ENCODE data around the gene PLCB3. TPM values are rescaled to one million over a fixed set of nuclear protein-coding genes. Genes with fewer than 3 reads are reported as not detected.

The PLCB3 gene
- total RNA-seq, 1 experiment from 2014 or later = 80.2 TPM

- no peak overlapping the region for H2BK20ac ChIP-seq (ENCODE audit: low read depth, low read length, poor library complexity, severe bottlenecking)
- no peak overlapping the region for H3K4me2 ChIP-seq (ENCODE audit: insufficient read depth, insufficient read length, low read length)
- H4K91ac ChIP-seq (ENCODE audit: insufficient read length, low read depth, low read length) = no peak overlapping the region
- no peak overlapping the region for H2BK120ac ChIP-seq (ENCODE audit: low read depth, low read length, poor library complexity, severe bottlenecking)
- H3K27ac ChIP-seq (ENCODE audit: insufficient read length, low read depth, low read length) = no peak overlapping the region
- H3K79me1 ChIP-seq (ENCODE audit: insufficient read depth, low read depth, low read length, poor library complexity, severe bottlenecking) = no peaks in the 10 kb centered on the region
- no peak for TF ChIP-seq CTCF (conservative IDR thresholded peaks at IDR 0.05)
- peaks cover 10% of the 10 kb centered on the region for H3K23me2 ChIP-seq (ENCODE audit: insufficient read length, low read depth, low read length, poor library complexity, severe bottlenecking)
- H2BK15ac ChIP-seq (ENCODE audit: low read depth, low read length) = no peak overlapping the region
- no peak overlapping the region for H3K23ac ChIP-seq (ENCODE audit: insufficient read length, low read depth, low read length)
- no peak overlapping the region for H4K5ac ChIP-seq (ENCODE audit: insufficient read length, low read depth, low read length)
- Mint-ChIP-seq H3K36me3 (ENCODE audit: insufficient read depth in 1 of 3, low read depth in 3 of 3) (peaks cover 27 to 62% (median 47%) of the 10 kb centered on the region in 3 experiments), H3K4me1 (peaks cover 11 to 21% of the 10 kb centered on the region in 2 experiments), H3K27me3 (ENCODE audit: low read depth) (no peaks in the 10 kb centered on the region), H3K4me3 (no peak overlapping the region), H3K27ac (no peak overlapping the region; a peak in 1 of 7 replicates), H3K9me3 (no peaks in the 10 kb centered on the region)
- no peak overlapping the region for H3T11ph ChIP-seq (ENCODE audit: low read length)
- DNase-seq = no peak
- no peak overlapping the region for H4K8ac ChIP-seq (replicated peaks; ENCODE audit: insufficient read length, low read depth, low read length)
- no peak overlapping the region for H3K56ac ChIP-seq (ENCODE audit: insufficient read length, low read depth, low read length)
- H2BK12ac ChIP-seq (ENCODE audit: insufficient read length, low read depth, low read length) = no peak overlapping the region
- no peaks in the 10 kb centered on the region for H3K9me3 ChIP-seq (ENCODE audit: control insufficient read depth, low read depth, low read length)
- H3K14ac ChIP-seq (ENCODE audit: insufficient read depth, low read length) = no peak overlapping the region
- no peak overlapping the region for H2AFZ ChIP-seq (ENCODE audit: low read length)
- no peaks in the 10 kb centered on the region for H4K20me1 ChIP-seq (ENCODE audit: control insufficient read depth, insufficient read depth, insufficient read length)
- no CpG with 5 or more reads among the region's 15 CpGs for WGBS (ENCODE audit: extremely low coverage, insufficient read length, low lambda C conversion rate)
- no peak overlapping the region for H3K4ac ChIP-seq (ENCODE audit: low read depth, low read length)
- H3K4me1 ChIP-seq (ENCODE audit: insufficient read depth, low read length) = no peaks in the 10 kb centered on the region
- H3K18ac ChIP-seq (ENCODE audit: insufficient read length, low read depth, low read length) = no peak overlapping the region
- H3K27me3 ChIP-seq (ENCODE audit: insufficient read depth, low read length) = no peaks in the 10 kb centered on the region
- H2AK5ac ChIP-seq (ENCODE audit: insufficient read length, low read length) = no peak overlapping the region
- H3K9ac ChIP-seq (ENCODE audit: extremely low read depth, insufficient read length, low read length) = no peak overlapping the region
- no peaks in the 10 kb centered on the region for H3K79me2 ChIP-seq (ENCODE audit: insufficient read depth, low read length)
- no peak overlapping the region for H2BK5ac ChIP-seq (ENCODE audit: insufficient read length, low read length)
These were observed 15.0 kb downstream of the PLCB3 start for GRCh38 chr11:64266339-64266738.

Data from H9 (cell line).